ENCODE measurements around the gene SH3BP5.

GRCh38 chr3:15271030-15271429 lies 61.4 kb downstream of the SH3BP5 start:
- no peak for TF ChIP-seq CTCF (IDR thresholded peaks at IDR 0.05)
- TF ChIP-seq POLR2A (IDR thresholded peaks at IDR 0.05): no peak

Measured in adrenal gland (tissue), 5 donors.